Transverse colon (tissue), 4 donors: ENCODE results near the gene NFAT5. TPM values are rescaled to one million over a fixed set of nuclear protein-coding genes. Genes with fewer than 3 reads are reported as not detected.
"Not testable (repeated sequence)": the region's sequence is repeated elsewhere in the genome, so short reads cannot be mapped to it uniquely, and the experiment has no call there.

Experiments
- DNase-seq: peaks from one replicate; pipeline ENCODE4 v3.0.0-alpha.2; 2019
- H3K27ac ChIP-seq, 4 donors: fragments of 200-600 bp; sonication (generic); 2 replicates each; pipeline ENCODE4 v1.5.1; 2016 to 2018; ENCODE audit warnings: inconsistent platforms in 4 of 4
- H3K27me3 ChIP-seq: fragments of 200-600 bp; sonication (generic); 2 replicates; pipeline ENCODE4 v1.5.1; 2017; ENCODE audit warnings: inconsistent platforms
- H3K36me3 ChIP-seq, 4 donors: fragments of 200-600 bp; sonication (generic); 2 replicates each; pipeline ENCODE4 v1.5.1; 2017 to 2019; ENCODE audit warnings: inconsistent platforms in 4 of 4
- H3K4me1 ChIP-seq, 4 donors: fragments of 200-600 bp; sonication (generic); 2 replicates each; pipeline ENCODE4 v1.5.1; 2017 to 2020; ENCODE audit warnings: inconsistent platforms in 4 of 4
- H3K4me3 ChIP-seq, 4 donors: fragments of 200-600 bp; sonication (generic); 1 replicate in 1 of 4; 2 replicates in 3 of 4; pipeline versions ENCODE4 v1.5.1 to v1.6.1; 2017 to 2019; ENCODE audit warnings: inconsistent platforms in 4 of 4
- H3K9me3 ChIP-seq, 2 donors: fragments of 200-600 bp; sonication (generic); 2 replicates each; pipeline ENCODE4 v1.5.1; 2017 to 2019; ENCODE audit warnings: inconsistent platforms in 2 of 2
- CTCF ChIP-seq, 5 experiments: fragments of 200-600 bp in 3 of 5; fragments of 450-650 bp in 2 of 5; sonication (generic) in 3 of 5; IDR thresholded peaks; 1 replicate in 2 of 5; 2 replicates in 3 of 5; pipeline ENCODE4 v1.5.1; 2016 to 2017; ENCODE audit warnings: antibody characterized with exemption in 5 of 5, inconsistent platforms in 3 of 5, mild to moderate bottlenecking in 2 of 5, moderate library complexity in 1 of 5
- EP300 ChIP-seq: sonication (generic); formaldehyde crosslinking; IDR thresholded peaks from one replicate; pipeline ENCODE4 v1.6.1; 2017; ENCODE audit warnings: antibody characterized with exemption, low read depth
- POLR2A ChIP-seq: fragments of 450-650 bp; IDR thresholded peaks from one replicate; pipeline ENCODE4 v1.6.1; 2016; ENCODE audit warnings: antibody characterized with exemption, mild to moderate bottlenecking, moderate library complexity
- POLR2AphosphoS5 ChIP-seq, 3 donors: sonication (generic); formaldehyde crosslinking; IDR thresholded peaks; one replicate each; pipeline ENCODE4 v1.6.1; 2016; ENCODE audit warnings: antibody characterized with exemption in 3 of 3
- WGBS, 2 donors: methylation state at CpG; one replicate each; pipeline ENCODE4 v1.1.5; 2018; ENCODE audit warnings: low coverage in 1 of 2; 5-methylcytosine and 5-hydroxymethylcytosine counted together
- in situ Hi-C, 4 donors: fragments of 200-750 bp; cut with MboI; loops; one replicate each; pipeline versions ENCODE4 v1.15.0 to v1.15.1; 2017; ENCODE audit warnings: low sequenced_read_pairs in 3 of 4, low pct_ligation_motif_present in 1 of 4, low pct_unique_long_range_greater_than_20kb in 1 of 4
- intact Hi-C: fragments of 100-400 bp; cut with DNase I; formaldehyde crosslinking; loops from one replicate; pipeline ENCODE4 v1.15.1; 2023; ENCODE audit warnings: low total_unique reads
- total RNA-seq, 4 donors: library from RNA; depleted of rRNA; stranded (reverse); fragments of >200 nt; gene quantifications; one replicate each; pipeline ENCODE4 v1.1.0, GENCODE V29; 2016

NFAT5 gene
- total RNA-seq = 100 to 1,000 TPM in 2 of 4 donors, 10 to 100 TPM in 2; 37.3 to 131 (median 88.8) TPM

- in situ Hi-C loops = no loop called here
- Histone ChIP-seq H3K36me3 (no peaks in the 10 kb centered on the region), H3K4me1 (peaks cover 14 to 62% (median 36%) of the 10 kb centered on the region in 4 donors), H3K27me3 (no peaks in the 10 kb centered on the region), H3K9me3 (no peaks in the 10 kb centered on the region), H3K27ac (peak within 1 kb of the TSS; percentile 98 to 99 (median 98)), H3K4me3 (peak within 1 kb of the TSS; percentile 85 to 100 (median 94))
- 0% methylated on average over 46 of the region's 60 CpGs; no CpG with 5 or more reads in 1 of the 2 donors for WGBS, 2 donors
- DNase-seq = peak; percentile 91
- intact Hi-C loops = loop anchor here (10.0 kb wide), 1 partner anchor 171 kb away; no protein-coding TSS in a partner anchor
- TF ChIP-seq POLR2AphosphoS5 (IDR thresholded peaks at IDR 0.05) (peak; percentile 87 to 96 (median 92)), POLR2A (peak; percentile 90), CTCF (IDR thresholded peaks at IDR 0.05) (no peak)
These were observed at the start of gene NFAT5 for GRCh38 chr16:69565671-69566239. TSS of gene NFAT5 (plus strand) at chr16:69565966. CDS start at chr16:69566302, 336 bp downstream.

GRCh38 chr16:69517914-69518313 is 47.9 kb upstream of the NFAT5 start:
- H3K36me3 ChIP-seq, H3K9me3 ChIP-seq, H3K4me3 ChIP-seq, H3K27ac ChIP-seq, in situ Hi-C loops, H3K4me1 ChIP-seq, H3K27me3 ChIP-seq, DNase-seq, intact Hi-C loops: not testable (repeated sequence)
- WGBS, 2 donors = 92% methylated on average over 6 of the region's 6 CpGs; no CpG with 5 or more reads in 1 of the 2 donors

GRCh38 chr16:69520413-69520799 is 45.4 kb upstream of the NFAT5 start:
- no peak for TF ChIP-seq POLR2A
- no peak for TF ChIP-seq CTCF (IDR thresholded peaks at IDR 0.05)
- TF ChIP-seq EP300 = no peak
- TF ChIP-seq POLR2AphosphoS5 (IDR thresholded peaks at IDR 0.05) = no peak
- Histone ChIP-seq H3K9me3 (no peaks in the 10 kb centered on the region), H3K4me1 (peaks cover 4 to 11% (median 10%) of the 10 kb centered on the region in 4 donors), H3K36me3 (no peaks in the 10 kb centered on the region), H3K4me3 (no peak overlapping the region), H3K27ac (no peak overlapping the region), H3K27me3 (no peaks in the 10 kb centered on the region)
- WGBS, 2 donors = 99 to 100% methylated on average over 4 of the region's 4 CpGs
- in situ Hi-C loops = no loop called here
- no peak for DNase-seq
- intact Hi-C loops = no loop called here

GRCh38 chr16:69520800-69521602 is 44.8 kb upstream of the NFAT5 start:
- Histone ChIP-seq H3K4me1 (peaks cover 4 to 11% (median 10%) of the 10 kb centered on the region in 4 donors), H3K4me3 (no peak overlapping the region), H3K27me3 (no peaks in the 10 kb centered on the region), H3K27ac (no peak overlapping the region), H3K36me3 (no peaks in the 10 kb centered on the region), H3K9me3 (no peaks in the 10 kb centered on the region)
- WGBS, 2 donors = 49 to 60% methylated on average over 1 to 3 of the region's 3 CpGs
- TF ChIP-seq POLR2AphosphoS5 (IDR thresholded peaks at IDR 0.05) (no peak), CTCF (IDR thresholded peaks at IDR 0.05) (no peak), POLR2A (no peak), EP300 (no peak)
- no peak for DNase-seq
- in situ Hi-C loops = no loop called here
- intact Hi-C loops = no loop called here
